T follicular helper cell (primary cell): Measurements from ENCODE around the gene OVCA2.
A peak's percentile ranks its signal among the peaks of the same experiment; 100 is the strongest.
"Not testable (repeated sequence)": the region's sequence is repeated elsewhere in the genome, so short reads cannot be mapped to it uniquely, and the experiment has no call there.

Experiments used
- DNase-seq: peaks from one replicate; pipeline ENCODE4 v3.0.0-alpha.2; 2020; ENCODE audit warnings: low read depth
- total RNA-seq, 2 experiments: gene quantifications; one replicate each; lab custom pipeline; 2026; lab: John Stamatoyannopoulos, UW

OVCA2 gene
- total RNA-seq, result 0 reads per million in 2 experiments

- DNase-seq, result peak; percentile 97
Observed at GRCh38 chr17:2041561-2042389, at the start of gene OVCA2. Gene OVCA2, plus strand, starts transcription at chr17:2042022. Its CDS starts 26 bp downstream, at chr17:2042048.

DNA sequence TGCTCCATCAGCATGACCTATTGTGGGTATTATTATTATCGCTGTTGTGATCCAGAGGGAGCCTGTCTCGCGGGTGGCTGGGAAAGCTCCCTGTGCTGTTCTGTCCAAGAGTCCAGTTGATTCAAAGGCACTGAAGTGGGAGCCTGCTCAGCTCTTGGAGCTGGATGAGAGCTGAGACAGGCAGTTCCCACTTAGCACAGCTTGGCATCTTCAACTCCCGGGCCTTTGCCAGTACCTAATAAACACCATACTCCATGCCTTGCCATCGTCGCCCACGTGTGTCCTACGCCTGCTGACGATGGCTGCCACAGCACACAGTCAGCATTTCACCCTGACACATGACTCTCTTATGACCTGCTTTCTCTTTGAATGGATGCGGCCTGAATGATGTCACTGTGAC is 49.3 kb upstream of the OVCA2 start:
- no peak for DNase-seq

DNA sequence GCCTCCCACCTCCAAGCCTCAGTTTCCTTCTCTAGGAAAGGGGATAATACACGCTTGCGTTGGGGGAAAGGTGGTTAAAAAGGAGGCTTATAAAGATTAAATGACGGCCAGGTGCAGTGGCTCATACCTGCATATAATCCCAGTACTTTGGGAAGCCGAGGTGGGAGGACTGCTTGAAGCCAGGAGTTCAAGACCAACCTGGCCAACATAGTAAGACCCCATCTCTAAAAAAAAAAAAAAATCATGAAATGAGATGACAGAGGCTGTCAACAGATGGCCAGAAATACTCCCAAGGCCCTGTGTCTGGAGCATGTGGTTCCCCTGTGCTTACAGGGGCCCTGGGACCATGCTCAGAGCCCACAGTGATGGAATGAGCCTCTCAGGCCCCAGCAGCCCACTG is 47.1 kb upstream of the OVCA2 start:
- no peak for DNase-seq

DNA sequence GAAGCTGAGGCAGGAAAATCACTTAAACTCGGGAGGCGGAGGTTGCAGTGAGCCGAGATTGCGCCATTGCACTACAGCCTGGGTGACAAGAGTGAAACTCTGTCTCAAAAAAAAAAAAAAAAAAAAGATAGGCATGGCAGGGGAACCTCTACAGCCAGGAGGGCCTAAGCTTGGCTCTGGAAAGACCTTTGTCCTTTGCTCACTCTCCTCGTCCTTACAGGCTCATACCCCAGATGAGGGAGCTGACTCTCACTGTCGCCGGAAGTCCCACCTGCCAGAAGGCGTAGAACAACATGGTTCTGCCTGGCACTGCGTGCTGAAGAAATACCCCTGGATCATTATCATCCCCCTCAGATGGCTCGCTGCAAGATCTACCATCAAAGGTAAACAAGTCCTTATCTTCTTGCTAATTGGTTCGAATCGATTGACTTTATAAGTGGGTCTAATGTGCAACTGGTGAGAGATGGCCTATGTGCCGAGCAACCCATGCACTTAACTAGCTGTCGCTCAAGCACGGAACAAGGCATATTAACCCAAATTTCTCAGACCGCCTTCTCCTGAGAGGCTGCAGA is 46.4 kb upstream of the OVCA2 start:
- DNase-seq, result no peak

GRCh38 chr17:1995907-1996799 is 45.7 kb upstream of the OVCA2 start:
- DNase-seq, result no peak

GRCh38 chr17:1996800-1997288 is 45.0 kb upstream of the OVCA2 start:
- DNase-seq, result no peak

GRCh38 chr17:1997289-1997926 is 44.4 kb upstream of the OVCA2 start:
- no peak for DNase-seq

DNA sequence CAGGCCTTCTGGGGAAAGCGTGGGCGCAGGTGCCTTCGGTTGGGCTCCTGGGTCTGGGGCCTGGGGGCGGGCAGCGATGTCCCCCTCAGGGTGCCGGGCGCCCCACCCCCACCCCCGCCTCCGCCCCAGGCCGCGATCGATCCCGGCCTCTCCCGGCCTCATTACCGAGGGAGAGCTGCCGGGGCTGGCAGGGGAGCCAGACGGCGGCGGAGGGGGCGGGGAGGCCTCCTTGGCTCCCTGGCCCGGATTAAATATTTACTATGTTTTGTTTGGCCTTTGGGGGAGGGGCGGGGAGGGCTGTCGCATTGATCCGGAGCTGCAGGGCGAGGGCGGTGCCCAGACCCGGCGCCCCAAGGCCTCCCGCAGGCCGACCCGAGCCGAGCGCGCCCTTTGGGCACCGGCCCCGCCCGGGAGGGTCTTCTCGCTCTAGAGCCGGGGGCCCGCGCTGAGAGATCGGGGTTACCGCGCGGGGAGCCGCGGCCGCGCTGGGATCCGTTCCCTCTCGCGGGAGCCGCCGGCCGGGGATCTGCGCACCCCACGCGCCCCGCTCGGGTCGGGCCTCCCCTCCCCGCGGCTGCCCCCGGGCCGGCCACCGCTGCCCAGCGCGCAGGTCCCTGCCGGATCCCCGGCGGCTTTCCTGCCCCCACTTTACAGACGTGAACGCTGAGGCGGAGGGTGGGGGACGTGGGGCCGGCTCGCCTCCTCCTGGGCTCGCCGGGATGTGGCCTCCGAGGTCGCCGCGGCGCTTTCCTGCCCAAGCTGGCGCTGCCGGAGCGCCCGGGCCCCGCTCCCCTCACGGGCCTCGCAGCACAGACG is 43.7 kb upstream of the OVCA2 start:
- no peak for DNase-seq

DNA sequence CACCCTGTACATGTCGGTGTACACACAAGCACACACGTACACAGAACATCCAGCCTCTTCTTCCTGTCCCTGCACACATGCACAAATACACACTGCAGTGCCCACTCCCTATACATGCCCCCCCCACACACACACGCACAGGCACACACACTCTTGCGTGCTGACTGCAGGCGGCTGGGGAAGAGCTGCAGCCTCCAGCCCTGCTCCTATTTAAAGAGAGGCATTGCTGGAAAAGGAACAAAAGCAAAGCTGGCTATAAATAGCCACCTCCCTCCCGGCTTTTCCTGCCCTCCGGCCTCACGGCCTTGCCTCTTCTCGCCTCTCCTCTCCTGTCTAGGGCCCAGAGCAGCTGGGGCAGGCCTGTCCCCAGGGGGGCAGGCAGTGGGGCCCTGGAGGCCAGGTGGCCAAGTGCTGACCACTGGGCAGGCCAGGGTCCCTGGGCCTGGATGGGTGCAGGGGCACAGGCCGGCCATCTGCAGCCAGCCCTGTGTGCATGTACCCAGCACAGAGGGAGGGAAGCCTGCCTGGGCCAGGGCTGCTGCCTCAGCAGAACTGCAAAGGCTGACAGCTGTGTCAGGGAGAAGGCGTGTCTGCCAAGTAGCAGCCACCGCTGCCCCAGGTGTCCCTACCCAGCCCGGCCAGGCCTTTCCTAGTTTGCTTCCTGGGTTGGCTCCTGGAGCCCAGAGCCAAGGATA is 42.1 kb upstream of the OVCA2 start:
- no peak for DNase-seq

DNA sequence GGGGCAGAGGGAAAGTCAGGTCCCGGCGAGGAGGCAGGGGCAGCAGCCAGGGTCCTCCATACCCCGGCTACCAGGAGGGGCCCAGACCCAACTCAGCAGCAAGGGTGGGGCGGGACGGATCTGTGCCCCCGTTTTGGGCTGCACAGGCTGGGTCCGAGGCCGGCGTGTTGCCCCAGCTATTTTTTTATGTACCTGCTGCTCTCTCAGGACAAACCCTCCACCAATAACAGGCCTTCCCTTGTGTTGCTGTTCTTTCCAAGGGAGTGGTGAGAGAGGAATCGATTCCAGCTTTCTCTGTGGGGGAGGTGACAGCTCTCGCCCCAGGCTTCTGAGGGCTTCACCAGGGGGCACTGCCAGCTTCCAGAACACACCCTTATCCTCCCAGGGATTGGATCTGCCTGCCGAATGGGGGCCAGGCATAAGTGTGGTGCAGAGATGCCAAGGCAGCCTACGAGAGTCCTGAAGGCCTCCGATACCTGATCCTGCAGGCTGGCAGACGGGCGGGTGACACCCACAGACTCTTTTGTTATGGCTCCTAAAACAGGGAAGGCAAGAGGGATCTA is 39.0 kb upstream of the OVCA2 start:
- no peak for DNase-seq

DNA sequence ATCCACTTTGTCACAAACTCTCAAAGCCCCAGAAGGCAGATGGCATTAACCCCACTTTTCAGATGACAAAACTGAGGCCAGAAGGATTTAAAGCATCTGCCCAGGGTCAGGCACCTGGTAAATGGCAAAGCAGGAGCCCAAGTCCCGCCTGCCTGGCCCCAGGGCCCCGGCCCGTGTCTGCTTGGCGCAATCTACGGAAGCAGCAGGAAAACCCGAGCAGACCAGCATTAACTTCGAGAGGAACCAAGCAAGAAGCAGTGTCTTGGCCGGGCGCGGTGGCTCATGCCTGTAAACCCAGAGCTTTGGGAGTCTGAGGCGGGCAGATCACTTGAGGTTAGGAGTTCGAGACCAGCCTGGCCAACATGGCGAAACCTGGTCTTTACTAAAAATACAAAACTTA is 38.3 kb upstream of the OVCA2 start:
- DNase-seq, result no peak

DNA sequence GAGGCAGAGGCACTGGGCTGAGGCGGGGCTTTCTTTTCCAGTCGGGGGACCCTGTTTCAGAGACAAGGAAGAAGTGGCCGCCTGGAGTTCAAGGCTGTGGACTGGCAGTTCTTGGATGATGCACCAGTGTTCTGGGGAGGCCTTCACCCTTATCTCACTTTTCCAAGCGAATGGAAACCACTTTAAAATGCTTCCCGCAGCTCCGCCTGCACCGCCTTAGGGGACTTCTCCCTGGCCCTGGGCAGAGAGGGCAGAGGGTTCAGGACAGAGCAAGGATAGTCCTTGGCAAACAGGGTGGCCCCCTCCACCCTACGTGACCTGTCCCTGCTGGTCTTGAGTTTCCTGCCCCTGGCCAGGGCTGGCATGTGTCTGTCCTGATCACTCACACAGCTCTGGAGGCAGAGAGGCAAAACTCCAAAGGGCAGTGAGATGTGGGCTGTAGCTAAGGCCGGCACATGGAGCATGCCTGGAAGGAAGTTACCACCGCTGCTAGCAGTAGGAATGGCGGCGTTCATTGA is 37.3 kb upstream of the OVCA2 start:
- no peak for DNase-seq

DNA sequence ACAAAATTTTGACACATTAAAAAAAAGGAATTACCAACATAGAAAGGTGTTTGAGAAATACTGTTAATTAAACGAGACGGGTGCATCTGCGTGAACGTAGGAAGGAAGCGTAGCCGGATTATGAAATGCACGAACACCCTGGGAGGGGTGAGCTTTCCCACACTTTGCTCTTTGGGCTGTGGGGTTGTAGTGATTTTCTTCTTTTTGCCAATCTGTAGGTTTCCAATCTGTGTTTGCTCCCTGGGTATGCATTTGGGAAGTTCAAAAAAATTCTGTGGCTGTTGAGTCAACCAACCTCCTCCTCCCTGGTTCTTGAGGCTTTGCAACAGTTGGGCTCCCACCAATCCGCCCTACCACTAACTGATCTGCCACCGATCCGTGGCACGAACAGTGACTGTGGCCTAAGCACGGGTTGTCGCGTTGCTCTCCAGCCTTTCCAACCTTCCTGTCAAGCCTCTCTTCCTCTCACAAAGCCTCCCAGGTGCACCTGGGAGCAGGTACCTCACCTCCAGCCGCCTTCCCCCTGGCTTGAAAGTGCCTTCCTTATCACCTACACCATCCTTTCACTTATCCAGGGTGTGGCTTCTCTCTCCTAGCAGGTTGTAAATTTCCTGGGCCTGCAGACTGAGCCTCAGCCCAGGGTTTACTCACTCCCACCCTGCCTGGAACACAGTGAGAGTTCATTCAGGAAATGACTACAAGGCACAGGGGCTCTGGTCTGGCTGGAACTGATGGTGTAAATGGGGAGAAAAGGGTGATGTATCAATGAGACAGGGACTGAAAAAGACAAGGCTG is 33.3 kb upstream of the OVCA2 start:
- no peak for DNase-seq

- no peak for DNase-seq
Observed at GRCh38 chr17:2009737-2010136, 32.1 kb upstream of the OVCA2 start.

GRCh38 chr17:2011411-2012371 is 30.1 kb upstream of the OVCA2 start:
- no peak for DNase-seq

DNA sequence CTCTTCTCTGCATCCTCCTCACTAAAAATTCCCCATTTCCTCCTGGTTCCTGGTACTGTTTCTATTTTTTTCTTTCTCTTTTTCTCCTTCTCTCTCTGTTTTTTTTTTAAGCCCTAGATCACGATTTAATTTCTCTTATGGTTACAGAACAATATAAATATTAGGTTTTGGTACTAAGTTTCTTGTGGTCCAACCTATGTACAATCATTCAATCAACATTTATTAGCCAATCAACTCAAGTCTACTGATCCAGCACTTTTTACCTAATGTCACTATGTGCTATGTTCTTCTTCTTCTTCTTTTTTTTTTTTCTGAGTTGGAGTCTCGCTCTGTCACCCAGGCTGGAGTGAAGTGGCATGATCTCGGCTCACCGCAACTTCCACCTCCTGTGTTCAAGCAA is 29.3 kb upstream of the OVCA2 start:
- no peak for DNase-seq

DNA sequence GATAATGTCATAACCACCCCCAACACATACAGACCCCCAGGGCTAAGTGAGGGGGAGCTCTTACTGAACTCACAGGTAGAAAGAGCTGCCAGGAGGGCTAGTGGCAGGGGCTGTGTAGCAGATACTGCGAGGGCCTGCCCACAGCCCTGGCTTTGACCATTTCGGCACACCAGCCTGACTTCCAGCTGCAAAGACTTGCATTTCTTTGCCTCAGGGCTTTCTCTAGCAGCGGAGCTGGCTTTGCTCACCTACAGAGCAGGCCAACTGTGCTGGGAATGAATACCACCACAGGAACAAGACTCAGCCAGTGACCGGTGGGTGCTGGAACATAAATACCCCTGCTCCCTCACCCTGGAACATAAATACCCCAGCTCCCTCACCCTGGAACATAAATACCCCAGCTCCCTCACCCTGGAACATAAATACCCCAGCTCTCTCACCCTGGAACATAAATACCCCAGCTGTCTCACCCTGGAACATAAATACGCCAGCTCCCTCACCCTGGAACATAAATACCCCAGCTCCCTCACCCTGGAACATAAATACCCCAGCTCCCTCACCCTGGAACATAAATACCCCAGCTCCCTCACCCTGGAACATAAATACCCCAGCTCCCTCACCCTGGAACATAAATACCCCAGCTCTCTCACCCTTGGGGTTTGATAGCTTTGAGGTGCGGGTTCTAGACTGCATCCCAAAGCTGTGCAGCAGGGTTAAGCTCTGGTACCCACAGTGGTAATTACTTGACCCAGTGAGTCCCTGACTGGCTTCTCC is 28.4 kb upstream of the OVCA2 start:
- not testable (repeated sequence) for DNase-seq
